Upper lobe of right lung (tissue), 1 donor: Measurements from ENCODE around the gene OR51B6. TPM values are rescaled to one million over a fixed set of nuclear protein-coding genes. Genes with fewer than 3 reads are reported as not detected.
"Not testable (repeated sequence)": the region's sequence is repeated elsewhere in the genome, so short reads cannot be mapped to it uniquely, and the experiment has no call there.

Experiments used
- ATAC-seq: fragments of 200-7000 bp; cut with Tn5 transposase; one replicate; pipeline ENCODE4 v1.9.1; 2020; ENCODE audit warnings: mild to moderate bottlenecking, moderate library complexity
- DNase-seq: peaks from one replicate; pipeline ENCODE4 v3.0.0-alpha.2; 2020
- H3K27ac ChIP-seq: fragments of 200-600 bp; one replicate; pipeline ENCODE4 v1.8.0; 2022
- H3K27me3 ChIP-seq: fragments of 200-600 bp; one replicate; pipeline ENCODE4 v1.8.0; 2022; ENCODE audit warnings: mild to moderate bottlenecking
- H3K36me3 ChIP-seq: fragments of 200-600 bp; one replicate; pipeline ENCODE4 v1.8.0; 2022
- H3K4me1 ChIP-seq: fragments of 200-600 bp; one replicate; pipeline ENCODE4 v1.8.0; 2022
- H3K4me3 ChIP-seq: fragments of 200-600 bp; one replicate; pipeline ENCODE4 v1.8.0; 2022; ENCODE audit warnings: mild to moderate bottlenecking
- H3K9me3 ChIP-seq: fragments of 200-600 bp; one replicate; pipeline ENCODE4 v1.8.0; 2022
- intact Hi-C: fragments of 100-400 bp; cut with DNase I; formaldehyde crosslinking; loops from one replicate; pipeline ENCODE4 v1.11.0; 2022
- total RNA-seq: library from RNA; stranded (reverse); fragmentation: NEBNext Ultra II Directional; extraction: Animal tissue kit (Norgen Biotek cat#: 25700); gene quantifications from one replicate; pipeline ENCODE4 v1.2.1, GENCODE V29; 2021
- TF ChIP-seq, protein P1 (sequence below): fragments of 200-600 bp; IDR thresholded peaks from one replicate; pipeline ENCODE4 v1.8.0; 2022; ENCODE audit warnings: antibody characterized with exemption
- donor health status: DM: no; HTN: yes; CAD: no; lungs with severe emphysema.

OR51B6 gene
- total RNA-seq, 1 donor from 2014 or later: not detected

DNA sequence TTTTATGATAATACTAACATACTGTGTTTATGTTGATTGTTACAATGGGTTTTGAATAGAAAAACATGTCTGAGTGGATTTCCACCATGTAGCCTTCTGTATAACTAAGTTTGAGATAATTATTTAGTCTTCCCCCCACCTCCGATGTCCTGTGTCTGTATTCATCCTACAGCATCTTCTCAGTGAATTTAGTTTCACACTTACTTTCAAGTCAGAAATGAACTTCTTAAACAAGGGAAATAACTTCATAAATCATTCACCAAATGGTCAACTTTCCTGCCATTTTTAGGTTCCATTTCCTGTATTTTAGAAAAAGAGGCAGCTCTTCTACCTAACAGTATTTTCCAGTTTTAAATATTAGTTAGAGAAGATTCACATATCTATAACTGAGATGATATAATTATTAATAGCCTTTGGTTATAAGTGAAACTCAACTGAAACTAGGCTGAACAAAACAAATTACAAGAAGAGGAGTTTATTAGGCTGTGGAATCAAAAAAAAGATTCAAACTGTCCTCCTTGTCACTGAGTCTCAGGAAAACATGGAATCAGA is 11.5 kb upstream of the OR51B6 start:
- Histone ChIP-seq H3K27ac (no peak overlapping the region), H3K27me3 (no peaks in the 10 kb centered on the region), H3K4me1 (no peaks in the 10 kb centered on the region), H3K9me3 (no peaks in the 10 kb centered on the region), H3K36me3 (no peaks in the 10 kb centered on the region), H3K4me3 (no peak overlapping the region)
- DNase-seq: no peak
- no peak for ATAC-seq
- TF ChIP-seq, protein P1, sequence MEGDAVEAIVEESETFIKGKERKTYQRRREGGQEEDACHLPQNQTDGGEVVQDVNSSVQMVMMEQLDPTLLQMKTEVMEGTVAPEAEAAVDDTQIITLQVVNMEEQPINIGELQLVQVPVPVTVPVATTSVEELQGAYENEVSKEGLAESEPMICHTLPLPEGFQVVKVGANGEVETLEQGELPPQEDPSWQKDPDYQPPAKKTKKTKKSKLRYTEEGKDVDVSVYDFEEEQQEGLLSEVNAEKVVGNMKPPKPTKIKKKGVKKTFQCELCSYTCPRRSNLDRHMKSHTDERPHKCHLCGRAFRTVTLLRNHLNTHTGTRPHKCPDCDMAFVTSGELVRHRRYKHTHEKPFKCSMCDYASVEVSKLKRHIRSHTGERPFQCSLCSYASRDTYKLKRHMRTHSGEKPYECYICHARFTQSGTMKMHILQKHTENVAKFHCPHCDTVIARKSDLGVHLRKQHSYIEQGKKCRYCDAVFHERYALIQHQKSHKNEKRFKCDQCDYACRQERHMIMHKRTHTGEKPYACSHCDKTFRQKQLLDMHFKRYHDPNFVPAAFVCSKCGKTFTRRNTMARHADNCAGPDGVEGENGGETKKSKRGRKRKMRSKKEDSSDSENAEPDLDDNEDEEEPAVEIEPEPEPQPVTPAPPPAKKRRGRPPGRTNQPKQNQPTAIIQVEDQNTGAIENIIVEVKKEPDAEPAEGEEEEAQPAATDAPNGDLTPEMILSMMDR: no peak
- intact Hi-C loops: no loop called here

DNA sequence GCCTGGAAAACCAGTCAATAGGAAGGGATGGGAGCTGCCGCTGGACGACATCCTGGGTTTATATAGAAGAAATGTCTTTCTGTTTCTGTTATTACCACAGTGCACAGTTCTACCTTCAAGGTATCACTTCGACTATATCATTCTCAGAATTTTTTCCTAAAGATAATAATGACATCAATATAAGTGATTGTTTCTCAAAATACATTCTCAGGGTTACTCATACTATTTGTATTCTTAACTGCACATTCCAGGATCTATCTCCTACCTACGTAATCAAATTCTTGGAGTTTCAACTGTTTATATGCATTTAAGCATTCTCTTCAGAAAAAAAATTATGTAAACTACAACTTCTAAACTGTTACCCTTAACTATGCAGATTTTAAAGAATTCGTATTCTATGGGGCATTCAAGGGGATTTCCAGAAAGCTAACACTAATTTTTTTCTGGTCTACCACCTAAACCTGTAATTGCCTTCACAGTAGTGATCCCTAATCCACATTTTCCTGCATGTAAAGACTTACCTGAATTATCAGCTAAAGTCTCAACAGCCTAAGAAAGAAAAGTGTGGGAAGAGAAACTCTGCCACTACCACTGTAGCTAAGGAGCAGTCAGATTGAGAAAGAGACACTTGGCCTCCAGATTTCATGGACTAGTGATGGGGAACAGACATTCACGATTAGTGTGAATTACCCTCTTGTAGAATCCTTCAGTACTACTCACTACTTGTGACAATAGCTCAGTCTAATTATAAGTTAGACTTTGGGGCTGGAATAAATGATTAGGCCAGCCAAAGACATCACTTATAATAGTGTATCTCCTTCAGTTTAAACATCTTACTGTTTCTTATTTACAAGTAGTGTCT is 7.6 kb upstream of the OR51B6 start, which contains the start of gene OR51B5:
OR51B5 (minus strand) TSS at position 51 of the 862 bp plus-strand sequence; CDS start at position 51, 0 bp downstream.
- no peaks in the 10 kb centered on the region for H3K4me1 ChIP-seq
- intact Hi-C loops: no loop called here
- no peak within 1 kb of the TSS for H3K27ac ChIP-seq
- ATAC-seq: no peak
- DNase-seq: no peak
- TF ChIP-seq, protein P1: no peak
- H3K4me3 ChIP-seq: no peak within 1 kb of the TSS
- H3K27me3 ChIP-seq: no peaks in the 10 kb centered on the region
- H3K9me3 ChIP-seq: no peaks in the 10 kb centered on the region
- H3K36me3 ChIP-seq: no peaks in the 10 kb centered on the region

DNA sequence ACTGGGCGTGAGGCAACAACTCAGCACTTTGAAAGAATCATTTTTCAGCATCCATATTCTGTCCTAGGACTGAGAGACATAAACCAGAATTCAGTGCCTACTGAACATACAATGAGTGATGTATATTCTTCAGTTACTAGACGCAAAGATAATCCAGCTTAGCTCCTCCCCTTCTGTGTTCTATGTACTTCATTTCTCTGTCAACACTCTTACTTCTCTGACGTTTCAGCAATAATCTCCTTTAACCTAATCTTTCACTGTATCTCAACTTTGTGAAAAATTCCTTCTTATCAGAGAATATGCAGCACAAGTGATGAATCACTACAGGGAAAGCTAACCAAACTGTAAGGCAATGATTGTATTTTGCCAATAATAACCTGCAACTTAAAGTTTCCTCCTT is 5.5 kb upstream of the OR51B6 start:
- intact Hi-C loops: no loop called here
- Histone ChIP-seq H3K4me3 (no peak overlapping the region), H3K27me3 (no peaks in the 10 kb centered on the region), H3K36me3 (no peaks in the 10 kb centered on the region), H3K4me1 (no peaks in the 10 kb centered on the region), H3K9me3 (no peaks in the 10 kb centered on the region), H3K27ac (no peak overlapping the region)
- ATAC-seq (no peak), DNase-seq (no peak)
- TF ChIP-seq, protein P1: no peak

DNA sequence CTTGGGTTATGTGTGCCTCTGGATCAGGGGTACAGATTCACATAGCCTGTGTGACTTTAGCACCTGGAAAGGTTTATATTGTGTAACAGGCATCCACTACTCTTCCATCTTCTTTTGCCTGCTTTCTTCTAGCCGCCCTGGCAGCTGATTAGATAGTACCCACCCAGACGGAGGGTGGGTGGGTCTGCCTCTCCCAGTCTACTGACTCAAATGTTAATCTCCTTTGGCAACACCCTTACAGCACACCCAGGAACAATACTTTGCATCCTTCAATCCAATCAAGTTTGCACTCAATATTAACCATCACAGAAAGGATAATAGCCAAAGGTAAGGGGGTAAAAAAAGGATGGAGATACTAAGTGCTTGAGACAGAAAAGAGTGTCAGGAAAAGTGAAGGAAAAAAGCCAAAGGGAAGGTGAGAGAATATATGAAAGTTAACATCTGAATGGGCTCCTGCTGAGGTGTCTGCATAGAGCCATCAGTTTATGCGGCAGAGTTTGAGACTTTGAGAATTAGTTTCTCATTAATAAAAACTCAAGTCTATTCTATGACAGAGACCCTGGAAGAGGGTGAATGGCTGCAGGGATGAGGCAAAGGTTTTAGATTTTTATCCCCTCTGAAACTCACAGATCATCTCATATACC is 2.6 kb upstream of the OR51B6 start:
- DNase-seq: no peak
- TF ChIP-seq, protein P1: no peak
- Histone ChIP-seq H3K4me3 (no peak overlapping the region), H3K9me3 (no peaks in the 10 kb centered on the region), H3K27ac (no peak overlapping the region), H3K36me3 (no peaks in the 10 kb centered on the region), H3K4me1 (no peaks in the 10 kb centered on the region), H3K27me3 (no peaks in the 10 kb centered on the region)
- intact Hi-C loops: no loop called here
- ATAC-seq: no peak

DNA sequence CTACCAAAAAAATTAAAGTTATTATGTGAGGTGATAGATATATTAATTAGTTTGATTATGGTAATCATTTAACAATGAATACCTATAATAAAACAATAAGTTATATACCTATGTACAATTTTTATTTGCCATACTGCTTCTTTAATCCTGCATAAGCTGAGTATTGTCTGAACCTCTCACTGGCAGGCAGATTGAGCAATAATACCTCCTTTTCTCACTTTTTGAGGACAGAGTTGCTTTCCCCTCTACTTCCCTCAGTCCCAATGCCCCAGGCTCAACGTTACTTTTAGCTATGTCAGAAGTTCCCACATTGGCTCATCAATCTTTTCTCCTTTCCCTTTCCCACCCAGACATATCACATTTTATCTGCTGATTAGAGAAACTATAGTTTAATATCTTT is 1.8 kb upstream of the OR51B6 start:
- intact Hi-C loops: no loop called here
- H3K27me3 ChIP-seq: no peaks in the 10 kb centered on the region
- no peaks in the 10 kb centered on the region for H3K9me3 ChIP-seq
- H3K4me1 ChIP-seq: no peaks in the 10 kb centered on the region
- TF ChIP-seq, protein P1: no peak
- no peaks in the 10 kb centered on the region for H3K36me3 ChIP-seq
- H3K27ac ChIP-seq: no peak overlapping the region
- no peak overlapping the region for H3K4me3 ChIP-seq
- no peak for ATAC-seq
- DNase-seq: no peak

DNA sequence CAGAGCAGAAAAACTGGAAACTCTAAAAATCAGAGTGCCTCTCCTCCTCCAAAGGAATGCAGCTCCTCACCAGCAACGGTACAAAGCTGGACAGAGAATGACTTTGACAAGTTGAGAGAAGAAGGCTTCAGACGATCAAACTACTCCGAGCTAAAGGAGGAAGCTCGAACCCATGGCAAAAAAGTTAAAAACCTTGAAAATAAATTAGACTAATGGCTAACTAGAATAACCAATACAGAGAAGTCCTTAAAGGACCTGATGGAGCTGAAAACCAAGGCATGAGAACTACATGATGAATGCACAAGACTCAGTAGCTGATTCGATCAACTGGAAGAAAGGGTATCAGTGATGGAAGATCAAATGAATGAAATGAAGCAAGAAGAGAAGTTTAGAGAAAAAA is 4.7 kb downstream of the OR51B6 start:
- H3K27ac ChIP-seq, H3K4me1 ChIP-seq, H3K36me3 ChIP-seq, H3K9me3 ChIP-seq, intact Hi-C loops, H3K4me3 ChIP-seq, ATAC-seq, H3K27me3 ChIP-seq, DNase-seq: not testable (repeated sequence)
